ENCODE results near the gene SPATA25.

SPATA25 gene

GRCh38 chr20:45861221-45862075 is 26.0 kb downstream of the SPATA25 start:
- no peak for DNase-seq

GRCh38 chr20:45860560-45861220 is 26.7 kb downstream of the SPATA25 start:
- DNase-seq: no peak

- no peak for DNase-seq
Measured at GRCh38 chr20:45859916-45860315, 27.5 kb downstream of the SPATA25 start.

GRCh38 chr20:45857882-45858216 is 29.6 kb downstream of the SPATA25 start:
- no peak for DNase-seq

- DNase-seq: no peak
Measured at GRCh38 chr20:45857114-45857881, 30.1 kb downstream of the SPATA25 start, which contains the start of the genes ACOT8 and ZSWIM3. Gene ACOT8 (minus strand): TSS chr20:45857392. CDS start chr20:45857315, 77 bp downstream. Gene ZSWIM3 (plus strand): TSS chr20:45857614. CDS start chr20:45857826, 212 bp downstream.

- DNase-seq: no peak
Measured at GRCh38 chr20:45853484-45853883, 33.9 kb downstream of the SPATA25 start.

- no peak for DNase-seq
Measured at GRCh38 chr20:45852326-45852725, 35.1 kb downstream of the SPATA25 start.

- DNase-seq: no peak
Measured at GRCh38 chr20:45851501-45851900, 35.9 kb downstream of the SPATA25 start.

- DNase-seq: no peak
Measured at GRCh38 chr20:45850926-45851325, 36.5 kb downstream of the SPATA25 start.

- DNase-seq: no peak
Measured at GRCh38 chr20:45850238-45850637, 37.2 kb downstream of the SPATA25 start.

- DNase-seq: no peak
Measured at GRCh38 chr20:45848969-45849582, 38.3 kb downstream of the SPATA25 start.

GRCh38 chr20:45848421-45848820 is 39.0 kb downstream of the SPATA25 start:
- DNase-seq: no peak

GRCh38 chr20:45845452-45845851 is 42.0 kb downstream of the SPATA25 start:
- no peak for DNase-seq

- no peak for DNase-seq
Measured at GRCh38 chr20:45843506-45843905, 43.9 kb downstream of the SPATA25 start.

- no peak for DNase-seq
Measured at GRCh38 chr20:45842169-45842812, 45.1 kb downstream of the SPATA25 start.

- DNase-seq: no peak
Measured at GRCh38 chr20:45841407-45842129, 45.9 kb downstream of the SPATA25 start.

- DNase-seq: no peak
Measured at GRCh38 chr20:45840700-45841198, 46.7 kb downstream of the SPATA25 start.

GRCh38 chr20:45836841-45837240 is 50.6 kb downstream of the SPATA25 start:
- DNase-seq: no peak

Data from activated gamma-delta T cell (primary cell).